ENCODE measurements around the gene SDK2. TPM values are rescaled to one million over a fixed set of nuclear protein-coding genes. Genes with fewer than 3 reads are reported as not detected.

The SDK2 gene
- total RNA-seq, 1 experiment from 2014 or later: 0.46 TPM

GRCh38 chr17:73360961-73361761 lies 283.1 kb downstream of the SDK2 start:
- DNase-seq (ENCODE audit: low spot score): no peak

GRCh38 chr17:73359987-73360410 lies 284.2 kb downstream of the SDK2 start:
- no peak for DNase-seq (ENCODE audit: low spot score)

- no peak for DNase-seq (ENCODE audit: low spot score)
These were observed 284.9 kb downstream of the SDK2 start for GRCh38 chr17:73359352-73359751.

- no peak for DNase-seq (ENCODE audit: low spot score)
These were observed 285.6 kb downstream of the SDK2 start for GRCh38 chr17:73358668-73359067.

GRCh38 chr17:73357981-73358380 lies 286.3 kb downstream of the SDK2 start:
- DNase-seq (ENCODE audit: low spot score): no peak

GRCh38 chr17:73357318-73357717 lies 286.9 kb downstream of the SDK2 start:
- DNase-seq (ENCODE audit: low spot score): no peak

- no peak for DNase-seq (ENCODE audit: low spot score)
These were observed 287.6 kb downstream of the SDK2 start for GRCh38 chr17:73356561-73357170.

- no peak for DNase-seq (ENCODE audit: low spot score)
These were observed 289.6 kb downstream of the SDK2 start for GRCh38 chr17:73354423-73355284.

- no peak for DNase-seq (ENCODE audit: low spot score)
These were observed 292.0 kb downstream of the SDK2 start for GRCh38 chr17:73352261-73352660.

- no peak for DNase-seq (ENCODE audit: low spot score)
These were observed 292.5 kb downstream of the SDK2 start for GRCh38 chr17:73351764-73352163.

GRCh38 chr17:73350864-73351263 lies 293.4 kb downstream of the SDK2 start:
- no peak for DNase-seq (ENCODE audit: low spot score)

GRCh38 chr17:73349647-73350046 lies 294.6 kb downstream of the SDK2 start:
- DNase-seq (ENCODE audit: low spot score): no peak

- no peak for DNase-seq (ENCODE audit: low spot score)
These were observed 295.1 kb downstream of the SDK2 start for GRCh38 chr17:73349138-73349537.

- DNase-seq (ENCODE audit: low spot score): no peak
These were observed 295.5 kb downstream of the SDK2 start for GRCh38 chr17:73348829-73349095.

- DNase-seq (ENCODE audit: low spot score): no peak
These were observed 296.0 kb downstream of the SDK2 start for GRCh38 chr17:73348018-73348828.

GRCh38 chr17:73347351-73347750 lies 296.9 kb downstream of the SDK2 start:
- DNase-seq (ENCODE audit: low spot score): no peak

GRCh38 chr17:73346501-73347162 lies 297.6 kb downstream of the SDK2 start:
- DNase-seq (ENCODE audit: low spot score): no peak

- no peak for DNase-seq (ENCODE audit: low spot score)
These were observed 300.3 kb downstream of the SDK2 start for GRCh38 chr17:73343739-73344454.

- DNase-seq (ENCODE audit: low spot score): no peak
These were observed 301.0 kb downstream of the SDK2 start for GRCh38 chr17:73343168-73343634.

GRCh38 chr17:73342541-73343167 lies 301.6 kb downstream of the SDK2 start:
- DNase-seq (ENCODE audit: low spot score): peak; percentile 36

Data from H4 (cell line).